Measurements from ENCODE around the gene ZBED4.

GRCh38 chr22:49892226-49892899, 38.7 kb downstream of the ZBED4 start:
- TF ChIP-seq ZNF274 (IDR thresholded peaks at IDR 0.05; ENCODE audit: low read depth, low read length) (no peak), YY1 (IDR thresholded peaks at IDR 0.05; ENCODE audit: insufficient read depth, insufficient read length) (no peak), SUZ12 (IDR thresholded peaks at IDR 0.05; ENCODE audit: extremely low read depth, insufficient read depth, insufficient read length) (no peak)
